Measurements from ENCODE around the gene ZBTB7C. TPM values are rescaled to one million over a fixed set of nuclear protein-coding genes. Genes with fewer than 3 reads are reported as not detected.

The ZBTB7C gene
- total and polyA plus RNA-seq, 2 of the 8 experiments (the other 6 are each of a cell fraction or from before 2014, with no cell fraction given) = 0.15 to 0.45 TPM

GRCh38 chr18:48010264-48010663 lies 398.9 kb downstream of the ZBTB7C start:
- Histone ChIP-seq H3K14ac (ENCODE audit: insufficient read length) (no peak overlapping the region), H4K8ac (ENCODE audit: extremely low read depth, insufficient read depth, low read length) (no peak overlapping the region), H3K18ac (ENCODE audit: extremely low read depth, low read length) (no peak overlapping the region), H3K36me3 (ENCODE audit: control insufficient read depth in 2 of 4, insufficient read depth in 4 of 4, low read length in 3 of 4) (no peaks in the 10 kb centered on the region), H3K4me3 (ENCODE audit: extremely low read depth in 1 of 4, insufficient read depth in 2 of 4, low read depth in 3 of 4, low read length in 4 of 4) (no peak overlapping the region), H2BK5ac (ENCODE audit: low read depth, low read length) (no peak overlapping the region), H3K23me2 (ENCODE audit: low read depth, low read length) (peaks cover 5% of the 10 kb centered on the region), H4K91ac (replicated peaks; ENCODE audit: insufficient read length, low read length) (no peak overlapping the region), H2BK120ac (replicated peaks; ENCODE audit: low read depth, low read length) (no peak overlapping the region), H2AK5ac (ENCODE audit: low read depth, low read length) (no peak overlapping the region), H3K4ac (replicated peaks; ENCODE audit: insufficient read length, low read depth, low read length) (no peak overlapping the region), H4K5ac (ENCODE audit: insufficient read length, low read depth, low read length) (no peak overlapping the region), H2BK20ac (ENCODE audit: low read length) (no peak overlapping the region), H2AFZ (ENCODE audit: low read length) (no peak overlapping the region), H3K23ac (ENCODE audit: insufficient read length) (no peak overlapping the region), H3K9me3 (ENCODE audit: insufficient read depth in 2 of 2, low read depth in 1 of 2, low read length in 1 of 2) (no peaks in the 10 kb centered on the region), H4K20me1 (replicated peaks in 1 of 2; ENCODE audit: control insufficient read depth in 1 of 2, insufficient read depth in 2 of 2, low read length in 2 of 2) (no peaks in the 10 kb centered on the region), H2BK12ac (ENCODE audit: low read depth, low read length) (no peak overlapping the region), H3K79me1 (ENCODE audit: low read depth, low read length) (no peaks in the 10 kb centered on the region), H3K4me2 (ENCODE audit: insufficient read depth in 1 of 2, low read depth in 2 of 2, low read length in 2 of 2) (no peak overlapping the region), H3K4me1 (replicated peaks in 1 of 4; ENCODE audit: control insufficient read depth in 3 of 4, insufficient read depth in 4 of 4, low read length in 3 of 4) (peaks cover 0 to 18% (median 10%) of the 10 kb centered on the region in 4 experiments; a peak in 5 of 7 replicates), H2BK15ac (ENCODE audit: low read length) (no peak overlapping the region), H3K9ac (replicated peaks in 1 of 4; ENCODE audit: extremely low read depth in 1 of 4, low read depth in 3 of 4, low read length in 3 of 4) (no peak overlapping the region), H3K79me2 (ENCODE audit: control insufficient read depth in 1 of 2, insufficient read depth in 2 of 2, low read length in 2 of 2) (no peaks in the 10 kb centered on the region), H3K27ac (ENCODE audit: low read depth, low read length) (no peak overlapping the region), H3K56ac (replicated peaks; ENCODE audit: insufficient read length, low read depth, low read length) (no peak overlapping the region), H3K27me3 (replicated peaks in 1 of 4; ENCODE audit: control insufficient read depth in 3 of 4, extremely low read depth in 1 of 4, insufficient read depth in 3 of 4, low read length in 3 of 4) (peaks cover 0 to 16% (median 11%) of the 10 kb centered on the region in 4 experiments; a peak in 5 of 7 replicates)
- 82% methylated on average over 2 of the region's 2 CpGs; no CpG with 5 or more reads in 1 of the 2 experiments for WGBS, 2 experiments (ENCODE audit: extremely low coverage in 1 of 2, insufficient coverage in 1 of 2, insufficient read length in 1 of 2, insufficient replicate concordance in 2 of 2, low coverage in 1 of 2, low lambda C conversion rate in 2 of 2, missing lambda C conversion rate in 1 of 2)
- TF ChIP-seq USF2 (IDR thresholded peaks at IDR 0.05; ENCODE audit: low read length) (no peak), ASH2L (IDR thresholded peaks at IDR 0.05; ENCODE audit: low read length) (no peak), CEBPB (IDR thresholded peaks at IDR 0.05; ENCODE audit: low read depth, low read length) (no peak), TCF12 (IDR thresholded peaks at IDR 0.05; ENCODE audit: low read depth, low read length) (no peak), SIX5 (IDR thresholded peaks at IDR 0.05; ENCODE audit: low read depth, low read length) (no peak), EP300 (IDR thresholded peaks at IDR 0.05; ENCODE audit: borderline replicate concordance in 1 of 2, low read depth in 2 of 2, low read length in 2 of 2) (no peak), GABPA (IDR thresholded peaks at IDR 0.05; ENCODE audit: borderline replicate concordance, insufficient read depth, low read length) (no peak), TEAD4 (IDR thresholded peaks at IDR 0.05; ENCODE audit: low read depth, low read length) (no peak), BCL11A (IDR thresholded peaks at IDR 0.05; ENCODE audit: low read depth in 2 of 2, low read length in 2 of 2) (no peak), E2F6 (IDR thresholded peaks at IDR 0.05) (no peak)
- no peak for FAIRE-seq
- CTCF ChIA-PET (ENCODE audit: partially characterized antibody) = interaction anchor here (1.6 to 1.7 kb wide), 2 partner anchors 12 to 13 kb away, joined by 4 to 8 read pairs; no protein-coding TSS in a partner anchor
- DNase-seq (ENCODE audit: low read depth in 1 of 2, low spot score in 2 of 2) = no peak
- POLR2A ChIA-PET (ENCODE audit: partially characterized antibody) = interaction anchor here (1.0 kb wide), 1 partner anchor 80 kb away, joined by 3 read pairs; no protein-coding TSS in a partner anchor
